ENCODE data around the gene MAP7.

The MAP7 gene

DNA sequence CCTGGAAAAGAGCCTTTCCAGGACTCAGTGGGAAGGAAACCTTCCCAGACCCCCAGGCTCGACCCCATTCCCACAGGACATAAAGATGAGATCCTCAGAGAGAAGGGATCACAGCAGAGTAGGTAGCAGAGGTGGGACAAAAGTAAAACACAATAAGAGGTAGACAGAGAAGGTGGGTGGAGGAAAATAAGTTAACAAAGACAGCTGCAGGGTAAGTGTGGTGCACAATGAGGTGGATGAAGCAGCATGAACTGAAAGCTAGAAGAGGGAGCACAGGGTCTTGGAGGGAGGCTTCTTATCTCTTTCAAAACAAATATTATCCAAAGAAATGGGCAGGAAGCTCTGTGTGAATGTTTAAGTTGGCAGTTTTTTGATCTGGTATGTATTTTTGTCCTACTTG is 14.0 kb upstream of the MAP7 start:
- DNase-seq (ENCODE audit: low read depth) = no peak

DNA sequence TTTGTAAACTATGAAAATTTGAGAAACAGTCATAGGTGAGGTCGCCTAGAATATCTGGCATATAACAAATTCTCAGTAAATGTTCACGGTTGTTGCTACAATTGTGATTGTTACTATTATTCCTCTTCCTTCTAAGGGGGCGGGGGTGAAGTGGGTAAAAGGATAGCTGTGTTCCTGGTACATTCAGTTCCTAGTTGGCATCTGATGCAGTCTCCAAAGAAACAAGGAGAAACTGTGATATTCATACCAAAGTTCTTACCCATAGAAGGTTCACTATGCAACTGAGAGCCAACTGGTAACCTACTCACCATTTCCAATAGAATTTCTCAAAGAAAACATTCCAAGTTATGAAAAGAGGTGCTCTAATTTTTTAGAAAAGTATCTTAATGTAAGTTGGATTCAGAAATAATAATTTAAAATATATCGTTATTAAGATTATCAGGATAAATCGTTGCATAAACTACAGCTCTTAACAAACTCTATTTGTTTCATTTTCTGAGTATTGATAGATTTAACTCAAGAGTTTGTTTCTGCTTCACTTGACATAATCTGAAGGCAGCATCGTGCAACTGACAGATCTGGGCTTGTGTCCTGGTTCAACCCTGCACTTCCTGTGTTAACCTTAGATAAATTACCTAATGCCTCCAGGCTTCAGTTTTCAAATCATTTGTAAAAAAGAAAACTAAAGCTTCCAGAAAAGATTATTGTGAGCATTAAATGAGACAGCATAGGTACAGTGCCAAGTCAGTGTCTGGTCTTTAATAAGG is 13.3 kb upstream of the MAP7 start:
- DNase-seq (ENCODE audit: low read depth) = no peak

DNA sequence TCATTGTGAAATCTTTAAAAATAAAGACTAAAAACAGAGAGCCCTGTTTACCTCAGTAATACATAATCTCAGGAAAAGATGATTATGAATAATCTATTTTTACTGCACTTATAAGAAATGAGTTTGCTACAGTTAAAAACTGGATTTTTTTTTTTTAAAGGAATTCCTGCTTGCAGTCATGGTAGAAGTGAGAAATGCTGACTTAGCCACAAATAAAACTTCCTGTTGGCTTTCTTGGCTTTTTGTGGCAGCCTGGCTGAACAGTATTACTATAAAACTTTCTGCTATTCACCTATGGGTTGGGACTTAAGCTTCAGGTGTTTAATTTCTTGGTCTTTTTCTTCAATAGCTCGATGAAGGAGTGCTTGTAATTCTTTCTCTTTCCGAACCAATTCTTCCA is 12.0 kb upstream of the MAP7 start:
- no peak for DNase-seq (ENCODE audit: low read depth)

DNA sequence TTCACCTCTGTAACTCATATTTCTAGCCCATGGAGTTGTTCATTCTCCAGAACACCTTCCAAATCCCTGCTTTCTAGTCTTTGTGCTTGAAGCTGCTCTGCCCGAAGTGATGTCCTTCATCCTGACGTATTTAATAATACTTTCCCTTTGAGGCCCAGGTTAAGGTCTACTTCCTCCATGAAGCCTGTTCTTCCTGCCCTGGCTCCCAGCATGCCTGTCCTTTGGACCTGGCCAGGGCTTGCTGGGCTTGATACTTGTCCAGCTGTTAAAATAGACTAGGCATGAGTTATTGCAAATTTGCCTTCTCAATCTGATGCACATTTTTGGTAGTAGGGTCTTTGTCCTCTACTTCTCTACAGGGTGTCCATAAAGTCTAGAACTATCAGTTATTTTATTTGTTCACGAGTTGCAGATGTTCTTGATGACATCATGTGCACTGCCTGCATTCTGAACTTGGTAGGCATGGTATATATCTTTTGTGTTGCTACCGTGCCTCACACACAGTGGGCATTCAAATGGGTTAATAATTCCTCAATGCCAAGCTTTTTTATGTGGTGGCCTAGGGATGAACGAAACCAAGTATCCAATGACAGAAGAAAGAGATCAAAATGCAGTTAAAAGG is 3.1 kb upstream of the MAP7 start:
- no peak for DNase-seq (ENCODE audit: low read depth)

DNA sequence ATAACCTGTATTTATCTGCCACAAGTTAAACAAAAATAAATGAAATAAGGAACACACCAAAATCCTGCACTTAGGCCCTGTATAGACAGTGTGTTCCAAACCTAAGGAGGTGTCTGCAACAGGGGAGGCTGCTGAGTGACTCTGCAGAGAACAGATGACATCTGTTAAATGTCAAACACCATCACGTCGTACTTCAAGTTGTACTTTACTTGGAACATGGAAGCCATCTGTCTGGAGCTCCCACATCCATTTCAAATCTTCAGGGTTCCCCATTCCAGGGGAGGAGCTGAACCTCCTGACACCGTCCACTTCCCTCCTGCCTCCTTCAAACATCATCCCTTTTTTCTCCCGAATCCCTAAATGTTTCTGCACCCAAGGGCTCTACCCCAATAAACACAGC is 1.8 kb upstream of the MAP7 start:
- no peak for DNase-seq (ENCODE audit: low read depth)

DNA sequence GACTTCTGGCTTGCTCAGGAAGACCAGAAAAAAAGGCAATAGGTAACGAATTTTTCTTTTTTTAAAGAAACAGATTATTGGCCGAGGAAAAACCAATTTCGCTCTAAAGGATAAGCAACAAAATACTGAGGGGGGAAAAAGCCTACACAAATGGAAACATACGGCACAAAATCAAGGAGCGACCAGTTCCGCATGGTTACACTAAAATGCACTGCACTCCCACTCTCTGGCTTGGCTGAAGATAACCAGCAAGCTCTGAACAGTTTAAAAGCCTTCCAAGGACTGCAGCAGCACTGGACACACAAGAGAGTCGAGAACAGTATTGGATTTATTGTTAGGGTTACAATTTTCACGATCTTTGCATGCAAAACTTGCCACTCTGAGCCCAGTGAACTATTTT is 881 bp upstream of the MAP7 start:
- no peak for DNase-seq (ENCODE audit: low read depth)

DNA sequence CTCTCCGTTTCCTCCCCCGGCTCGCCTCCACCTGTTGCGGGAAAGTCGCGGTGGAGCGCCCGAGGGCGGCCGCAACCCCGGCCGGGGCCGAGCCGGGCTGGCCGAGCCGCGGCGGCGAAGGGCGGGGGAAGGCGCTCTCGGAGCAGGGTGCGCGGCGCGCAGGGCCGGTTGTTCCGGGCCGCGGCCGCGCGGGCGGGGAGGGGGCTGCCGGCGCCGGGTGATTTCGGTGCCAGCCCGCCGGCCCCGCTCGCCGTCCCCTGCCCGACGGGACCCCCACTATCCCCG is 235 bp downstream of the MAP7 start:
- no peak for DNase-seq (ENCODE audit: low read depth)

DNA sequence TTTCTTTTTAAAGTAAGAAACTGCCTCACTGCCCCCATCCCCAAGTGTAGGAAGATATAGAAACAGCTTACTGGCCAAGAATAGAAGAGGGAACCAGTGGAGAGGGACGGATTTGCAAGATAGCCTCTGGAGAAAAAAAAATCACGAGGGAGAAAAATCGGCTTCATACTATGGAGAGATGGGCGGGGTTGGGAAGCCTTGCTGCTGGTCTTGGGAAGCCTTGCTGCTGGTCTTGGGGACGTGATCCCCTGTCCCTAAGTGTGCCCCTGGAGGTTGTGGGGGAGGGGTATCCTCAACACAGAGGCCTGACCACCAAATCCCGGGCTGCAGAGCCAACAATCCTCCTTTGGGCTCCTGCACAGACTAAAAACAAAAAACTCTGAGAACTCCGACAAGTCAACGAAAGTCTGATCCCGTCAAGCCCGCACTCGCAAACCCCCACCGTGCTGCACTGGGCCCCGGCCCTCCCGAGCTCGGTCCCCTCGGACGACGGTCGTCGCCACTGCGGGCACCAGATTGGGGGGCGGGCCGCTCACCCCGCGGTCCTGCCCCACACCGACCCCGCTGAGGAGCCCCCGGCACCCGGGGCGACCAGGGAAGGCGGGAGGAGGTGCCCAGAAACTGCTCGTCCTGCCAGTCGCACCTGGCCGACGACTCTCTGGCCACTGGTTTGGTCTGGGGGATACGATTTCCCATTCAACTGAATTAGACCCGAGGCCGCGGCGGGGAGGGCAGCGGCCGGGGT is 750 bp downstream of the MAP7 start:
- DNase-seq (ENCODE audit: low read depth) = no peak

DNA sequence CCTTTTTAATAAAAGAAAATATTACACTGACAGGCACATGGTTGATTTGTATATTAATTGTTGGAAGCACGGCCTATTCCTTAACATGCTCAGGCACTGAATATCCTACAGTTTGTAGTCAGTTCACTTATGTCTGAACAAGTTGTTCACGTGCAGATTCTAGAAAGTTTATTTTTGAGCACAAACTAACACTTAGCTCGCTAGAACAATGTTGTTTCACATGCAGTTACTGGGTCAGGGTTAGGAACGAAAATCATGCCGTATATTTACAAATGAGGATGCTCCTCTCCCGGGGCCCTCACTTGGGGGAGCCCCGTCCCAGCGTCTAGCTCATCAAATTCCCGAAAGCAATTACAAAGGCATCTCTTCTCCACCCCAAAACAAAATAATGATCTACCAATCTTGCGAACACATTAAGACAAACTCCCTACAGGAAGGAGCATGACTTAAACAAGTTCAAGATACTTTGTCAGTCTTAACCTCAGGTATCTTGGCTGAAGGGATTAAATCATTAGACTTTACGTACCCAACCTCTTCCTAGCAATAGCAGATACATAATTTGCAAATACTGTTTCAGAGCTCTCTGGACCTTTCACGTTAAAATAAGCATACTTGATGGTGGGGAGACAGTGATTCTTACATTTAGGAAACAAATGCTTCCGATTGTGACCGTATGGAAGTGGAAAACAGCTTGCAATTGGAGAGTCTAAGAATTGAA is 1.5 kb downstream of the MAP7 start:
- no peak for DNase-seq (ENCODE audit: low read depth)

DNA sequence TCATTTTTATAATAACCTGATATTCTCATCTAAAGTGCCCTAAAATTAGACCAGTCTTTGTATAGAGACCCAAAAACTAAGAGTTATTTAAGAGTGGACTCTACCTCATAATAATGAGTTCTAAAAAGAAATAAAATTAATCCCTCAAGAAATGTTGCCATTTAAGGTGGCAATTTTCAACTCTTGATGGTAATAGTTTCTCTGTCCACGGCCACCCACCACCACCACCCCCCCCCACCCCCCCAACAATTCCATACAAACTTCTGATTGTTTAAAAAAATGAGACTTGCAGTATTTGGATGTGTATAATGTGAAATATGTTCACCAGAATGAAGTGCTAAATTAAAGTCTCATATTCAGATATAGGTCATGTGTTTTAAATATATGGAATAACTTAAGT is 2.4 kb downstream of the MAP7 start:
- no peak for DNase-seq (ENCODE audit: low read depth)

DNA sequence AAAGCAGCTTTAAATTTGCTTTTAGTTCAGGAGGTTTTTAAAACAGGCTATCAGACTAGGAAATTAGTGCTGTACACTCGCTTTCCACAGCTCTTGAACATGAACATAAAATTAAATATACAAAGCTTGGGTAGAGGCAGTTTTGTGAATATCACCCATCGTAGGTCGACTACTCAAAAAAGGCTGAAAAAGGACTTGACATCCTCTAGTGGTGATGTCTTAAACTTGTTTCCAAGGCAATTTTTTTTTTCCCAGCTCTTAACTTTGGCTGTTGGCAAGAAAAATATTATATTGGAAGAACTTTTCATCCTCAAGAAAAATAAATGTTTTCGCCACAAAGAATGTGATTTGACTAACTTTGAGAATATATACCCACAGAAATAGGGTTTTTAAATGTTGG is 2.9 kb downstream of the MAP7 start:
- no peak for DNase-seq (ENCODE audit: low read depth)

DNA sequence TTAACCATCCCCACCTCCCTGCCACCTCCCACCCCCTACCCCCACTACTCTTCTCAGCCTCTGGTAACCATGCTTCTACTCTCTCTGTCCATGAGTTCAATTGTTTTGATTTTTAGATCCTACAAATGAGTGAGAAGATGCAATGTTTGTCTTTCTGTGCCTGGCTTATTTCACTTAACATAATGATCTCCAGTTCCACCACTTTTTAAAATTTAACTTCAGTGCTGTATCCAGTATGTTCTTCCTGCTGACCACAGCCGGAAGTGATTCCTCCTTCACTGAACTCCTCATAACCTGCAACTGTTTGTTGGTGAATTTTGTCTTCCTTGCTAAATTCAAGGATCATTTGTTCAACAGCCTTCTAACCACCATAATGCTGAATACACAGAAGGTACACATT is 3.9 kb downstream of the MAP7 start:
- no peak for DNase-seq (ENCODE audit: low read depth)

DNA sequence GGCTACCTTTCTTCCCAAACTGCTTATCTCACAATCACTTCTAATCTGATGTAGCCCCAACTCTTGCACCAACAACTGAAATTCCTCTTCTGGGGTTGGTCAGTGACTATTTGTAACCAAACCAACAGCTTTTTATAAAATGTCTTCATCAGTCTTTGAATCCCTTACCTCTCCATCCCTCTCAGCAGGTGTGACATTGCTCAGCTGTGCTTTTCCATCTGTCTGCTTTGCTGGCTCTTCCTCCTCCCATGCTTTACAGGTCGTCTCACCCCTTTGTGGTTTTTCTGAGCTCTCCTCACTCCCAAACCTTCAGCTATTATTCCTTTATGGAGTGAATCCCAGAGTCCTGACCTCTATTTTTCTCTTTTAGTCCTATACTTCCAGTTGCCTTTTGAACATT is 5.9 kb downstream of the MAP7 start:
- no peak for DNase-seq (ENCODE audit: low read depth)

DNA sequence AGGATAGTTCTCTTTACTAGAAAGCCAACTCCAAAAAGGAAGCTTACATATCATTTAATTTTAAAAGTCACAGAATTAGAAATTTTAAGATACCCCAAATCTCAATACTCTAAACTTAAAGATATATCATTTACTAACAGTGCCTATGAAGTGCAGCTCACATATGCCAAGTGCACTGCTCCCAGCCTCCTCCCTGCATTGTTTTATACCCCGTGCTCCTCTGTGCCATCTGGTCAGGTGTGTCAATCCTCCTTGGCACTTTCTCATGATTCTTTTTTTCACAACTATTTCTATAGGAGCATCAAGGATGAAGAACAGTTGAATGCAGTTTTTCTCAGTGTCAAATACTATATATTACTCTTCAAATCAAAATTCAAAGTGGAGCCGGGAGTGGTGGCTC is 8.8 kb downstream of the MAP7 start:
- DNase-seq (ENCODE audit: low read depth) = no peak

DNA sequence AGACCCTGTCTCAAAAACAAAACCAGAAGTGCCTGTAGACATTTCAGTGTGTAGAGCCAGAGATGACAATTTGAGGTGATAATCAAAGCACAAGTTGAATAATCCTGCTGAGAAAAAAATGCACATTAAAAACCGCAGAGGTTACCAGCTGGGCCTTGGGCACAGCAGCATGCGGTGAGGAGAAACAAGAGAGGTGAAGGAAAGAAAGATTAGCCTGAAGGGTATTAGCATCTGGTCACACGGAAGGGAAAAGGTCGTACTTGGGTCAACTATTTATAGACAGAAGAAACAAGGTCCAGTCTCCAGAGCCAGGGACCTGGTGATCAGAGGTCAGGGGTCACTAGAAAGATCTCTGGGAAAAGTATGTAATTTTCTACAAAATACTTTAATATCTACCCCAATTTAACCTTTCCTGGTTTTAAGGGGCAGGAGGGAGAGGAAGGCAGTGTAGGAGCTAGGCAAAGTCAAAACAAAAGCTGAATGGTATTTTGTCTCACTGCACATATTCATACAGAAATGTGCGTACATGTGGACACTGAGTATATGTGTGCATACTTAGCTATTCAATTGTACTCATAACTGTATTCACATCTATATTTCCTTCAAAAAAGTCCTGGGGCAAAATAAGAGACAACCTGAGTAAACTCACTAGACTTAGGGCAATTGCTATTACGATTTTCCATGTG is 10.1 kb downstream of the MAP7 start:
- DNase-seq (ENCODE audit: low read depth) = no peak

DNA sequence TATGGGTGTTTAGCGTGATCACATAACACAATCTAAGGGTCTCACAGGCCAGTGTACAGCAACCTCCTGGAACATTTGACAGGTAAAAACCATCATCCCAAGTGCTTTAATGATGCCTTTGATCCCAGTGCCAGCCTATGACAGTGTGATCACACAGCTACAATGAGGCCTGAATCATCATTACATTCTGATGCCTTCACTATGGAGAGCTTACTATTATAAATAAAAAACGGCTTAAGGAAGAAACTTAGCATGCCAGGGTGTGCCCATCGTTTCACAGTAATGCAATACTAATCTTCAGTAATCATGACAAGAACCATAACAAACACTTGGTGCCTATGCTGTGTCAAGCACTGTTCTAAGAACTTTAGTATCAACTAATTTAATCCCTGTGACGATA is 11.4 kb downstream of the MAP7 start:
- DNase-seq (ENCODE audit: low read depth) = no peak

DNA sequence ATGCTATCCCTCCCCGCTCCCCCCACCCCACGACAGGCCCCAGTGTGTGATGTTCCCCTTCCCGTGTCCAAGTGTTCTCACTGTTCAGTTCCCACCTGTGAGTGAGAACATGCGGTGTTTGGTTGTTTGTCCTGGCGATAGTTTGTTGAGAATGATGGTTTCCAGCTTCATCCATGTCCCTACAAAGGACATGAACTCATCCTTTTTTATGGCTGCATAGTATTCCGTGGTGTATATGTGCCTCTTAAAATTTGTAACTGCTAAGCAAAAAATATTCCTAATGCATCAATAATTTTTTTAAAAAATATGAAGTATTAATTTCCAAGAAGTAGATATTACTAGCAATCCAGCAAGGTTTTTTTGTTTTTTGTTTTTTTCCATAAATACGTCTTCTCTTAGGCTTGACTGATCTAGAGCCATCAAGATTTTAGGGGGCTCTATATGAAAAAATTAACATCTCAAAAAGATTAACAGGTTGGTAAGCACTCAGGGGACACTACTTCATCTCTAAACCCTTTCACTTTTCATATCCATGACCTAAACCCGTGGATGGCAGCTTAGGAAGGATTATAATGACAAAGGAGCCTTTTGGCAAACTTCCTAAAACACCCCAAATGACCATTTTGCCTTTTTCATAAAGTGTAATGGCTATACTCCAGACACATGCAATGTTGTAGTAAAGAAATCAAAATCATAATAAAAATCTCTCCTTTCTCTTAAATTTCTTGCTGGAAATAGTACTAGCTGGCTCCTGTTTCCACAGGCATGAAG is 14.2 kb downstream of the MAP7 start:
- no peak for DNase-seq (ENCODE audit: low read depth)

DNA sequence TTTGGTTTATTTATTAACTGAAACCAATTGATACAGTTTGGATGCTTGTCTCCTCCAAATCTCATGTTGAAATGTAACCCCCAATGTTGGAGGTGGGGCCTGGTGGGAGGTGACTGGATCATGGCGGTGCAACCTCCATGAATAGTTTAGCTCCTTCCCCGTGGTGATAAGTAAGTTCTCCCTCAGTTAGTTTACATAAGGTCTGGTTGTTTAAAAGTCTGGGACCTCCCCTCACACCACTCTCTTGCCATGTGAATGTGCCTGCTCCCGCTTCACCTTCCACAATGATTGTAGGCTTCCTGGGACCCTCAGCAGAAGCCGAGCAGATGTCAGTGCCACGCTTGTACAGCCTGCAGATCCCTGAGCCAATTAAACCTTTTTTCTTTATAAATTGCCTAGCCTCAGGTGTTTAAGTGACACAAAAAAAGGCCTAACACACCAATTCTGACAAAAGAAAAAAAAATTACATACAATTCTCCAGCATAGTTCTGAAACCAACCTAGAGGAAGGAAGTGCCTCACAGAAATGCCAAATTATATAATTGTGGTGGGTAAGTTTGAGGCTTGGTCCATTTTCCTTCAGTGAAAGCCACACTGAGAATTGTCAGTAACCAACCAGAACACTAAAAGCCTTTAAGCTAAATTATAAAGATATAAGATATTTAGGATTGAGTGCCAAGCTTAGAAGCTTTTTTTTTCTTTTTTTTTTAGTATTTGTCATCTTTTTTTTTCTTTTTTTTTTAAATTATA is 15.0 kb downstream of the MAP7 start:
- no peak for DNase-seq (ENCODE audit: low read depth)

DNA sequence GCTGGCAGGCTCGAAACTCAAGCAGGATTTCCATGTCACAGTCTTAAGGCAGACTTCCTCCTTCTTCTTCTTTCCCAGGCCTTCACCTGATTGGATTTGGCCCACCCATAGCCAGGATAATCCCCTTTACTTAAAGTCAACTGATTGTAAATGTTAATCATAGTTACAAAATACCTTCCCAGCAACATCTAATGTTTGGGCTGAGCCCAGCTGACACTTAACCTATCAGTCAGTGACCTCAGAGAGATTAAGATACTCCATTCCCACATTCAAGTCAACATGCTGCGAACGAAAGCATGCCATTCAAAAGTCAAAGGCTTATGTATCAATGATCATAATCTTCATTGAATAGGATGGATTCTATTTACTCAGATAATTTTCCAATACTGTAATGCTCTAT is 16.0 kb downstream of the MAP7 start:
- no peak for DNase-seq (ENCODE audit: low read depth)

DNA sequence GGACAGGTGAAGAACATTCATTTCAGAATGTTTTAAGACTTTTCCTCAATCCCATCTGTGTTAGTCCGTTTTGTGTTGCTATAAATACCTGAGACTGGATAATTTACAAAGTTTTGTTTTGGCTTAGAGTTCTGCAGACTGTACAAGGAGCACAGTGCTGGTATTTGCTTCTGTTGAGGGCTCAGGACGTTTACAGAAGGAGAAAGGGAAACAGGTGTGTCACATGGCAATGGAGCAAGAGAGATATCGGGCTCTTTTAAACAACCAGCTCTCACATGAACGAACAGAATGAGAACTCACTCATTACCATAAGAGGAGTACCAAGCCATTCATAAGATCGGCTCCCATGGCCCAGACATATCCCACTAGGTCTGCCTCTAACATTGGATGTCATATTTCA is 16.7 kb downstream of the MAP7 start:
- DNase-seq (ENCODE audit: low read depth) = no peak

DNA sequence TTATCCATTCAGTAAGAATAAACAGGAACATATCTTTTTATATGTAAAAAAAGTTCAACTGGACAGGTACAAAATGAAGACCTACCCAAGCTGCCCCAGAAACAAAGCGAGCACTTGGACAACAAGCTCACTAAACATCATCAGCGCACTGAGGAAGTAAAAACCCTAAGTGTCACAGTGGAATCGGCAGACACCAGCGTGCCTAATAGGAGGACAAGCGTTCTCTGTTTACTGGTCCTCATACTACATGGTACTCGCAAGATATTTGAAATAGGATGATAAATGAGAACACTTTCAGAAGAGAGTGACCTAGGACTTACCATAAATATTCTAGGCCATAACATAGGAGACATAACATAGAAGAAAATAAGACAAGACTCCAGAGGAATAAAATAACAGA is 18.2 kb downstream of the MAP7 start:
- no peak for DNase-seq (ENCODE audit: low read depth)
